ENCODE data around the gene SRGAP3.
"Not testable (repeated sequence)": the region's sequence is repeated elsewhere in the genome, so short reads cannot be mapped to it uniquely, and the experiment has no call there.

SRGAP3 gene

GRCh38 chr3:9109568-9109914 lies 139.9 kb downstream of the SRGAP3 start:
- no peak for DNase-seq

GRCh38 chr3:9108876-9109567 lies 140.4 kb downstream of the SRGAP3 start:
- no peak for DNase-seq

- DNase-seq, result no peak
Measured at GRCh38 chr3:9107738-9108137, 141.7 kb downstream of the SRGAP3 start.

GRCh38 chr3:9105421-9105820 lies 144.0 kb downstream of the SRGAP3 start:
- DNase-seq, result no peak

GRCh38 chr3:9104121-9104520 lies 145.3 kb downstream of the SRGAP3 start:
- no peak for DNase-seq

GRCh38 chr3:9102240-9102981 lies 147.0 kb downstream of the SRGAP3 start:
- DNase-seq, result no peak

GRCh38 chr3:9101286-9101685 lies 148.2 kb downstream of the SRGAP3 start:
- DNase-seq, result no peak

- no peak for DNase-seq
Measured at GRCh38 chr3:9100513-9100894, 148.9 kb downstream of the SRGAP3 start.

GRCh38 chr3:9099702-9100512 lies 149.5 kb downstream of the SRGAP3 start:
- no peak for DNase-seq

GRCh38 chr3:9098716-9099675 lies 150.4 kb downstream of the SRGAP3 start:
- DNase-seq, result no peak

- no peak for DNase-seq
Measured at GRCh38 chr3:9097495-9097894, 152.0 kb downstream of the SRGAP3 start.

- DNase-seq, result no peak
Measured at GRCh38 chr3:9091486-9092235, 157.8 kb downstream of the SRGAP3 start.

GRCh38 chr3:9088441-9089353 lies 160.7 kb downstream of the SRGAP3 start:
- no peak for DNase-seq

GRCh38 chr3:9087831-9088413 lies 161.5 kb downstream of the SRGAP3 start:
- no peak for DNase-seq

GRCh38 chr3:9085428-9085827 lies 164.0 kb downstream of the SRGAP3 start:
- not testable (repeated sequence) for DNase-seq

GRCh38 chr3:9081184-9081818 lies 168.1 kb downstream of the SRGAP3 start:
- DNase-seq, result no peak

- no peak for DNase-seq
Measured at GRCh38 chr3:9080163-9080562, 169.3 kb downstream of the SRGAP3 start.

GRCh38 chr3:9079676-9080075 lies 169.8 kb downstream of the SRGAP3 start:
- no peak for DNase-seq

- no peak for DNase-seq
Measured at GRCh38 chr3:9078561-9079240, 170.7 kb downstream of the SRGAP3 start.
